OCI-LY3 (cell line): ENCODE results near the gene RGL3.

ENCODE experiments used
- EZH2phosphoT487 ChIP-seq: fragments of 200-600 bp; shearing (Covaris generic); IDR thresholded peaks from 2 replicates; pipeline ENCODE4 v1.6.1; 2018; ENCODE audit warnings: antibody characterized with exemption, mixed run types, low read depth
- TF ChIP-seq, protein P1 (sequence below): fragments of 200-600, 300-600 bp; sonication (generic); IDR thresholded peaks from 2 replicates; pipeline ENCODE4 v1.5.1; 2014; ENCODE audit warnings: antibody characterized with exemption, low read length, low read depth

DNA sequence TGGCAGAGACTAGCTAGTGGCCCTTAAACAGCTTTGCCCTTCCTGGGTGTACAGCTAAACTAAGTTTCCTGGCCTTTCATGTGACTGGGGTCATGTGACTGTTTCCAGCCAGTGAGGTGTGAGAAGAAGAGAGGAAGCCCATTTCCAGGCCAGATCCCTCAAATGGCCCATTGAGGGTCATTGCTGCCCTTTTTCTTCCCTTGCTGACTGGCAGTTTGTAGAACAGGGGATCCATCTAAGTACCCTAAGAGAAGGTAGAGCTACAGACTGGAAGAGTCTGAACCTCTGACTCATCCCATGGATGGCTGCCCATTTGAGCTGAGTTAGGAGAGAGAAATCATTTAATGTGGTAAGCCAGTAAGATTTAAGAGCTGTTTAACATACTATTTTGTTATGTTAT lies 41.9 kb downstream of the RGL3 start:
- TF ChIP-seq, protein P1, sequence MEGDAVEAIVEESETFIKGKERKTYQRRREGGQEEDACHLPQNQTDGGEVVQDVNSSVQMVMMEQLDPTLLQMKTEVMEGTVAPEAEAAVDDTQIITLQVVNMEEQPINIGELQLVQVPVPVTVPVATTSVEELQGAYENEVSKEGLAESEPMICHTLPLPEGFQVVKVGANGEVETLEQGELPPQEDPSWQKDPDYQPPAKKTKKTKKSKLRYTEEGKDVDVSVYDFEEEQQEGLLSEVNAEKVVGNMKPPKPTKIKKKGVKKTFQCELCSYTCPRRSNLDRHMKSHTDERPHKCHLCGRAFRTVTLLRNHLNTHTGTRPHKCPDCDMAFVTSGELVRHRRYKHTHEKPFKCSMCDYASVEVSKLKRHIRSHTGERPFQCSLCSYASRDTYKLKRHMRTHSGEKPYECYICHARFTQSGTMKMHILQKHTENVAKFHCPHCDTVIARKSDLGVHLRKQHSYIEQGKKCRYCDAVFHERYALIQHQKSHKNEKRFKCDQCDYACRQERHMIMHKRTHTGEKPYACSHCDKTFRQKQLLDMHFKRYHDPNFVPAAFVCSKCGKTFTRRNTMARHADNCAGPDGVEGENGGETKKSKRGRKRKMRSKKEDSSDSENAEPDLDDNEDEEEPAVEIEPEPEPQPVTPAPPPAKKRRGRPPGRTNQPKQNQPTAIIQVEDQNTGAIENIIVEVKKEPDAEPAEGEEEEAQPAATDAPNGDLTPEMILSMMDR = no peak
- no peak for TF ChIP-seq EZH2phosphoT487
